GM20431 (cell line): ENCODE measurements around the gene G3BP2.
"Not testable (repeated sequence)": the region's sequence is repeated elsewhere in the genome, so short reads cannot be mapped to it uniquely, and the experiment has no call there.

ENCODE experiments used
- in situ Hi-C: fragments of 300-500 bp; cut with MseI, MboI; formaldehyde crosslinking; loops from one replicate; pipeline ENCODE4 v1.15.0; 2020; ENCODE audit warnings: low sequenced_read_pairs; ENCODE audit not compliant: unreplicated experiment

Gene G3BP2

DNA sequence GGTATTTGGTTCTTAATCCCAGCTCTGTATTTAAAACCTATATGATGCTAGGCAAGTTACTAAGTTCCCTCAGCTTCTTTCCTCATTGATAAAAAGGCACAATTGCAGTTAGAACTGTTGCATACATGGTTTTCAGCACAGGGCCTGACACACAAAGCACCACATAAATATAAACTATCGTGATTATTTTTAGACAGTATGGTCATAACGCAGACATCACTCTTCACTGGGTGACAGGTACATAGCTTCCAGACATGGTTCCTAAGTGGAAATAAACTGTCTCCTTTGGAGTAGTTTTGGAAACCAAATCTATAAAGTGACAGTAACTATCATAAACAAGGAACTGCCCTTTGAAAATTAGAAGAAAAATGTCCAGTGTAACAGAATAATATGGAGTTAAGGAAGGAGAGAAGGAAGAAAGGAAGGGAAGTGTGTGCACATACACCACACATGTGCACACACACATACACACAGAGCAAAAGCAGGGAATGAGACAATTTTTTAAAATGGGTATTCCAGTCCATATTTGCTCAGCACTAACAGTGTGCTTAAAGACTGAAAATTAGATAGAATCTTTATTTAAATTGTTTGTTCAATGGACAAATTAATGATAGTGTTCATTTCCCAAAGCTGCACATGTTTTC is 12.5 kb upstream of the G3BP2 start:
- in situ Hi-C loops, result no loop called here

DNA sequence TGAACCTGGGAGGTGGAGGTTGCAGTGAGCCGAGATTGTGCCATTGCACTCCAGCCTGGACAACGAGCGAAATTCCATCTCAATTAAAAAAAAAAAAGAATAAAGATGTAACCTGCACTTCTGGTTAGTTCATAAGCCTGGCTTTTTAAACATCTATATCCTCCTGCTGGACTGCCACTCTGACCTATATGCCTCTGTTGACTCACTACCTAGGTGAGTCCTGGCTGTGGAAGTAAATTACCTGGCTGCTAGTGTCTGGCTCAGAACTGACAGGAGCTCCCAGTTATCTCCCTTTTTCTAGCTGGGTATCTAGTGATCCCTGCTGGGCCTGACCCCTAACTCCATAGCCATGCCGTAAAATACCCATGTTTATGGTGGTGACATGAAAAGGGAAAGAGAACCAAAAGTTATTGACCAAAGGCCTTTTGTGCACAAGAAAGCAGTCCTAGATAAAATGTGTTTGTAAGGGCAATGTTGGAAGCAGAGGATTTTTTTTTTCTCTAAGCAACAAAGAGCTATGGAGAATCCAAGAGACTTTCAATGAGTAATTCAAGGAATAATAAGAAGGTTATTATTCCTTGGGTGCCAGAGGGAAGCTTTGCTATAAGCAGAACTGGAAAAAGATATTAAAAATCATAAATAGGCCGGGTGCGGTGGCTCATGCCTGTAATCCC is 10.4 kb upstream of the G3BP2 start:
- in situ Hi-C loops, result no loop called here

DNA sequence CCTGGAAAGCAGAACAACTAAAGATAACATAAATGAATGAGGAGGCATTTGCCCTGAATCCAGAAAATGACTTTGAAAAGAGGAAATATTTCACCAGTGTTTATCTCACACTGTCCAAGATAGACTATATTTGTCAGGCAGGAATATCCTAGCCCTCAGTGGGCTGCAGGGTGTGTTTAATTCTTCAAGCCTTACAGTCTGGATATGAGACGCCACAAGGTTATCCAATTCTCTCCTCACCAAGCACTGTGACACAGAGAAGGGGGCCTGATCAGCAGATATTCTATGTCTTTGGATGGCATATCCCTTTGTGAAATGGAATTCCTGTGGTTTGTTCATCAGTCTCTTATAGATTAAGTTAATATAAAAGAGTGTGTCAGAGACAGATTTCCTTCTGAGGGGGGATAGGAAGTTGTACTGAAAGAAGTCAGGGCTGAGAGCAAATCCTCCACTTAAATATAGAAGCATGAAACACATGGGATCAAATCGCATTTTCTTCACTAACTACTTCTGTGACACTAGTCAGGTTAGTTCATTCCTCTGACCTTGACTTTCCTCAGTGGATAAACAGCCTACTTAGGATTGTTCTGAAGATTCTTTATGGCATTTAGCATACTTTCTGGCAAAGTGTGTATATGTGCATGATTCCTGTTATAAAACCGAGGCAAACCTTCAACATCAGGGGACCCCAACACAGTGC is 6.8 kb upstream of the G3BP2 start:
- in situ Hi-C loops, result no loop called here

DNA sequence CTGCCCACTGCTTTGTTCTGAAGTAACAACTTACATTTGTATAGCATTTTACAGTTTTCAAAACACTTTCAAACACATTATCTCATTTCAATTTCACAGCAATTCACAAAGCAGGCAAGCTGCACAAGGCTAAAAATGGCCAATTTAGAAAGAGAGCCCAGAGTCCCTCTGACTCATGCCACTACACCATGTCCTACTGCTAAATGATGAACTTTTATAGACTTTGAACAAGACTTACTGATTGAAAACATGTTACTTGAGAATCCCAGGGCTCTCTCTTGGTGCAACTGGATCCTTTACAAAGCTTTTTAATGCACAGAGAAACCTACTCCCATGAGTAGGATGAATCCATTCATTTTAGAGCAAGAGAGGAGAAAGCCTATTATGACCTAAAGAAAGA is 5.8 kb upstream of the G3BP2 start:
- in situ Hi-C loops, result no loop called here

DNA sequence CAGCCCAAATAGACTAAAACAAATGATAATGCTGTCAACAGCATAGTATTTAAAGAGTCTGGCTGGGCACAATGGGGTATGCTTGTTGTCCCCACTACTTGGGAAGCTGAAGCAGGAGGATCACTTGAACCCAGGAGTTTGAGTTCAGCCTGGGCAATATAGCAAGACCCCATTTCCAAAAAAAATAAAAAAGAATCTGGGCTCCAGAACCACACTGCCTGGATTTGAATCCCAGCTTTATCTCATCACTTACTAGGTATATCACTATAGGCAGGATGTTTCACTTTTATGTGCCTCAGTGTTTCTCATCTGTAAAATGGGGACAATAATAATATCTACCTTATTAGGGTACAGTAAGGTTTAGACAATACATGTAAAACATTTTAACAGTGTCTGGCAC is 5.3 kb upstream of the G3BP2 start:
- in situ Hi-C loops, result no loop called here

DNA sequence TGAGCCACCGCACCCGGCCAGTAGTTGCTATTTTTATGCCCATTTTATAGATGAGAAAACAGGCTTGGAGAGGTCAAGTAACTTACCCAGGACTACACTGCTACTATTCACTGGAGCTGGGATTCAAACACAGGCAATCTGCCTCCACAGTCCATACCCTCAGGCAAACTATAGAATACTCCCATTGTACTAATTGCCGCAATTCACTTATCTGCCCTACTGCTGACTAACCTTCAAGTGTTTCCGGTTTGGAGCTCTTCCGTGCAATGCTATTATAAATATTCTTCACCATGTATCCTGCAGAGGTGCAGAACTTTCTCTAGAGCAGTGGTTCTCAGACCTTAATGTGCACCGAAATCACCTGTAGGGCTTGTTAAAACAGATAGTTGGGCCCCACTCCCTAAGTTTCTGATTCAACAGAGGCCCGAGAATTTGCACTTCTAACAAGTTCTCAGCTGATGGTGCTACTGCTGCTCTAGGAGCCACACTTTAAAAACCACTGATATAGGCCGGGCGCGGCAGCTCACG is 1.9 kb upstream of the G3BP2 start:
- in situ Hi-C loops, result no loop called here

DNA sequence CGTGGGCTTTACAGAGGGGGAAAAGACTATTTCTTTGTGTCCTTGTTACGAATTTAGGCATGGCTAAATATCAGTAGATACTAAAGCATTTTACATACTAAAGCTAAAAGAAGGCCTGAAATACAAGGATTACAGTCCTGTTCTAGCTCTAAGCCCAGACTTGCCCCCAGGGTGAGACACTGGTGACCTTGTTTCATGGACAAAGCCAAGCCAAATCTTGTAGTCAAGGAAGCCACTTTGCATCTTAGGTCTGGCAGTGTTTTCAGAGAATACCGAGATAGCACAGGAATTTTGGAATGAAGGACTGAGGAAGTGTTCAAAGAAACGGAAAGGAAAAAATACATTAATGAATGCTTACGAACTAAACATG is 733 bp upstream of the G3BP2 start:
- in situ Hi-C loops, result no loop called here

DNA sequence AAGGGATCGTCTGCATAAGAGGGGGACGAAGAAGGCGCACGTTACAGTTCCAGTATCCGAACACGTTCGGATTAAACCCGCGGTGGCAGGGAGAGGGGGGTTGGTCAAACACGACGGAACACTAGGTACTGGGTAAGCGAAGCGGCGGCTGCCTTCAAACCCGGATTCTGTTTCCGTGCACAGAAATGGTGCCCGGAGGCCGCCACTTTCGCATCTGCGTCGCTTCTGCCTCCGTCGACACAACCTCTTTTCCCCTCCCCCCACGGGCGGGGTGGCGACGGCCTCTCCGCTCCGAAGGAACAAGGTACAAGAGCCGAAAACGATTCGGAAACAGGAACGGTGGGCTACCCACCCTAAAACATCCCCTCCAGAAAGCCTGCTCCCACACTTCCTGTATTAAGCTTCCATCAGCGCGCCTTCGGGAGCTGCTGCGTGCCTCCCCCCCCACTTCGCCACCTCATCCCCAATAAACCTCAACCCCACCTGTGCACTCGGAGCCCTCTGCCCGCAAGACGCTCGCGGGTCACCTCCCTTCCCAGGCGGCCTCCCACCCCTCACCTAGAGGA is 667 bp downstream of the G3BP2 start:
- in situ Hi-C loops, result no loop called here

DNA sequence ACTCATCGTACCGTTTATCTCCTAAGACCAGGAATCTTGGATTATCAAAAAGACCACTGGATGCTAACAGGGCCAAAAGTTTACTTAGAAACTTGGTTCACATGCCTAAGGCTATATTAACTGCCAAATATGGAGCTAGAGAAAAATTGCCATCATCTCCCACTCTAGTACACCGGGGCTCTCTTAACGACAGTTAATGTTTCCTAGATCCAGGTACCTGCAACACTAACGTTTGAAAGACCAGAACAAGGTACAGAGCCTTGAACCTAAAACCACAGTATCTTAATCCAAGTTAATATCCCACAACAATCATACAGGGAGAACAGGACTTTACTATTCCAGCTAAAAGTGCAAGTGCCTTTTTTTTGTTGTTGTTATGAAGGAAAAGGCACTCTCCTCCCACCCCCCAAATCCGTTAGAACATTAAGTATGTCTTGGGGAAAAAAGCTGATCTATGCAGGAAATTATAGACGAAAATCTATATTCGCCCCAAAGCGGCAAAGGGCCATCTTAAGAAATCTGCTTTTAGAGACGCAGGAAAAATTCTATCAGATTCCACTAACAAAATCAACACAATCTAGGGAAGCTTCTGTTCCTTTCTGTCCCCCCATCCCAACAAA is 1.3 kb downstream of the G3BP2 start:
- in situ Hi-C loops, result no loop called here

DNA sequence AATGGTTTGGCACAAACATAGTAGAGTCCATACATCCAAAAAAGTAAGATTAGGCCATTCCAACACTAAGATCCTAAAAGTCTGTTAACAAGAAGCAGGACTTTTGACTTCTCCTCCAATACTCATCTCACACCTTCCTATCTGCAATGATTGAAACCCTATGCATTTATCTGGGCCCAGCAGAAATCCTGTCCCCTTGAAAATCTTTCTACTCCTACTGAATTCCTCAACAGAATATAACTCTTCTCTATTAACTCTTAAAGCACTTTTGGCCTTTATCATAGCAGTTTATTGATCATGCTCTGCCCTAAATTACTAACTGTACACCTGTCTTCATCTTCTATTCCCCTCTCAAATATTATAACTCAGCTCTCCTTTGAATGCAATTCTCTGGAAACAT is 4.6 kb downstream of the G3BP2 start:
- in situ Hi-C loops, result no loop called here

DNA sequence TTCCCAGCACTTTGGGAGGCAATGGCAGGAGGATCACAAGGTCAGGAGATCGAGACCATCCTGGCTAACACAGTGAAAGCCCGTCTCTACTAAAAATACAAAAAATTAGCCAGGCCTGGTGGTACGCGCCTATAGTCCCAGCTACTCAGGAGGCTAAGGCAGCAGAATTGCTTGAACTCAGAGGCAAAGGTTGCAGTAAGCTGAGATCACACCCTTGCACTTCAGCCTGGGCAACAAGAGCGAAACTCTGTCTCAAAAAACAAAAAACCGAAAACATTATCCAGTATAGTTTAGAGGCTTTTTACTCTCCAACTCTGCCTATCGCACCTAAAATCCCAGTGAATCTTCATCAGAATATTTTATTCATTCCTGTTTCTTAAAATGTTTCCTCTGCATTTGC is 5.6 kb downstream of the G3BP2 start:
- in situ Hi-C loops, result not testable (repeated sequence)

DNA sequence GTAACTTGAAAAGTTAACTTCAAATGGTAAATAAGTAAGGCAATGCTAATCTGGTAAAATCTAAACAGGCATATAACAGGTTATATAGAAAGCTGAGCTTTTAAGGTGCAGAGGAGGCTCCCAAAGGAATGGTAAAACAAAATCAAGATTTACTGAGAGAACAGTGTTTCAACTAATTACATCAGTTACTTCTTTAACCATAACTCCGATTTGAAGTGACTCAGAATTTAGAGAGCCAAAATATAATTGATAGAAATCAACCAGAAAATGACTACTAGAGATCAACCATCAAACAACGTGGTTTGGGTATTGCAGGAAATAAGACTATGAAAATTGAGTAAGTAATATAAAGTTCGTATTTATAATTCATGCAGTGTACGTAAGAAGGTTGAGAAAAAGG is 6.9 kb downstream of the G3BP2 start:
- in situ Hi-C loops, result no loop called here

DNA sequence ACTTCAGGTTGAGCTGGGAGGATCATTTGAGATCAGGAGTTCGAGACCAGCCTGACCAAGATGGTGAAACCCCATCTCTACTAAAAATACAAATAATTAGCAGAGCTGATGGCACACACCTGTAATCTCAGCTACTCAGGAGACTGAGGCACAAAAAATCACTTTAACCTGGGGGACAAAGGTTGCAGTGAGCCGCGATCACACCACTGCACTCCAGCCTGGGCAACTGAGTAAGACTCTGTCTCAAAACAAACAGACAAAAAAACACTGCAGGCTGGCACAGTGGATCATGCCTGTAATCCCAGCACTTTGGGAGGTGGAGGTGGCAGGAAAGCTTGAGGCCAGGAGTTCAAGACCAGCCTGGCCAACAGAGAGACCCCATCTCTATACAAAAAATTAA is 8.6 kb downstream of the G3BP2 start:
- in situ Hi-C loops, result not testable (repeated sequence)

DNA sequence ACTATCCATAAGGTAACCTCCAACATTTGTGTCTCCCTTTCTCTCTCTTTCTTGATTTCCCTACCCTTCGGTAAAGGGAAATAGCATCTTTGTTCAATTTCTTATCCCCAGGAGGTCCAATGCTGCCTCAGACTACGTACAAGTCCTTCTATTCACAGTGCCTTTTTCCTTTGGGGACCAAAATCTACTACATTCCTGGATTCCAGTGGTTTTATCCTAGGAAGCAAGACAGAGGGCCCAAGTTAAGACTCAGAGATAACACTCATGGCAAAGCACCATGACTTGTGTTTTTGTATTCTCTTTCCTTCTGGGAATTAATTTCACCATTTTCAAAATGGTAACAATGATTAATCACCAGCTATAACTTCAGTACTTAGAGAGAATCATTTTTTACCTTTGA is 10.6 kb downstream of the G3BP2 start:
- in situ Hi-C loops, result no loop called here

DNA sequence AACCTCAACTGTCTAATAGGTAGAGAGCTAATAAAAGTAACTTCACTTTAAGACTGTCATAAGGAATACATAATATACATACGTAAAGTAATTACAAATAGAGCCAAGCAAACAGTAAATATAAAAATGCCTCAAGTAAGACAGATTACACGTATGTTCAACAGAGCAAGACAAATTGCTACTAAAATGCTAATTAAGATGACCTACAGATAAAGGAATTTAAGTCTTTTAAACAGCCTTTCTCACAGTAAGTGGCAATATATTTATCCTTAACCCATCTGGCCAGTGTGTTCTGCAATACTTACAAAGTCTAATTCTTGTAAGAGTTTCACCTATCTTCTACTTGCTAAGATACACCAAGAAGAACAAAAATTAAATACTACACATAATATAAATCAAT is 12.7 kb downstream of the G3BP2 start:
- in situ Hi-C loops, result no loop called here

DNA sequence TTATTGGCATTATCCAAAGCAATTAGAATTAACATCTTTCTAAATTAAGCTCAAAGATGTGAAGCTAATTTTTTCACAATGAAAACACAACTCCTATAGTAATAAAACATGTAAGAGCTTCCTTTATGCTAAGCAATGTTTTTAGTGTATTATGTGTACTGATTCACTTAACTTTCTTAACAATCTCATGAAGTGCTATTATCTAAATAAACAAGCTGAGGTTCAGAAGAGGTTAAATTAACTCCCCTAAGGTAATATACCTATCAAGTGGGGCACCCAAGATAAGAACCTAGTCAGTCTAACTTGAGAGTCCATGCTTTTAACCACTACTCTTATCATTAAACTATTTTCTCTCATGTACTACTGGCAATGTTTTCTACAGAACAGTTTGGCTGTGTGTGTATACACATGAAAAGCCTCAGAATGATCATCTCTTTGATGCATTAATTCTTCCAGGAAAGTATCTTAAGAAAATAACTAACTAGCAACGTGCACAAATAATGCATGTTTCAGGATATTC is 13.6 kb downstream of the G3BP2 start:
- in situ Hi-C loops, result no loop called here

DNA sequence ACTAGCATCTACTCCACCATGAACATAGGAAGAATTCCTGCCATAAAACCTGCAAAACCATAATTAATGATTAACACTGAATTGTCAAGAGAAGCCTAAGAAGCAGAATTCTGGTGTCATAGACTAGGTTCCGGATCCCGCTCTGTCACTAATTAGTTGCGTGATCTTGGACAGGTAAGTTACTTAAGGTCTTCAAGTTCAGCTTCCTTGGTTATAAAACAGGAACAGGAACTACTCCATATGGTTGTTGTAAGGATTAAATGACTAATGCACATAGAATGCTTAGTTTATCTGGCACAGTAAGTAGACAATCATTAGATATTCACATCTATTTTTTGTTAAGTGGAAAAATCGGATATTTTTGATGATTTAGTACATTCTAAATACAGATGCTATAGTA is 14.3 kb downstream of the G3BP2 start:
- in situ Hi-C loops, result no loop called here

DNA sequence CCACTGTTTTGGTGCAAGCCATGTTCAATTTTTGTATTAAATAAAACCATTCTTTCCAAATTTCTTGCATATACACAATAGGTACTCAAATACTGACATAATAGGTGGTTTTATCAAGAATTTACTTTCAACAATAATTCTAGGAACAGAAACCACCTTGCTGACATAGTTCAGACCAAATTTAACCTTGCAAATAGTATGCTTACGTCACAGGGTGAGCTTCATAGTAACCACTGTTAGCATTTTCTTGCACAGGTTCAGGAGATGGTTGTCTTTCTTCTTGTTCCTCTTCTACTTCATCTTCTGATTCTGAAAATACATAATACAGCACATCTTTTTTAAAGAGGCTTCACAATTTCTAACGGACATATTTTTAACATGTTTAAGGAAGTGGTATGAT is 17.6 kb downstream of the G3BP2 start:
- in situ Hi-C loops, result no loop called here

DNA sequence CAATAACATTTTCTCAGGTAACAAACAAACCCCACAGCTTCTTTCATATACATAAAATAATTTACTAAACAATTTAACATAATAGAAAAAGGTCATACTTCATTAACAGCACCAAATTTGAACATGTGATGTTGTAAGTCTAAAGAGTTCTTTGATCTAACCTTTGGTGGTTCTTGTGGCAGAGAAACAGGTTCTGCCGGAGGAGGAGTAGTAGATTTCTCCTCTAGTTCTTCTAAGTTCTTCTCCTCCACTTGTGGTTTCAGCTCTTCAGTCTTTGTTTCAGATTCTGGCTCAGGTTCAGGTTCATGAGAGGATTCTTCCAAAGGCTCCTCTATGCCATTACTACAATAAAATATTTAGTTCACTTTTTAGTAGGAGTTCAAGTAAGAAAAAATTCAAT is 18.3 kb downstream of the G3BP2 start:
- in situ Hi-C loops, result no loop called here

DNA sequence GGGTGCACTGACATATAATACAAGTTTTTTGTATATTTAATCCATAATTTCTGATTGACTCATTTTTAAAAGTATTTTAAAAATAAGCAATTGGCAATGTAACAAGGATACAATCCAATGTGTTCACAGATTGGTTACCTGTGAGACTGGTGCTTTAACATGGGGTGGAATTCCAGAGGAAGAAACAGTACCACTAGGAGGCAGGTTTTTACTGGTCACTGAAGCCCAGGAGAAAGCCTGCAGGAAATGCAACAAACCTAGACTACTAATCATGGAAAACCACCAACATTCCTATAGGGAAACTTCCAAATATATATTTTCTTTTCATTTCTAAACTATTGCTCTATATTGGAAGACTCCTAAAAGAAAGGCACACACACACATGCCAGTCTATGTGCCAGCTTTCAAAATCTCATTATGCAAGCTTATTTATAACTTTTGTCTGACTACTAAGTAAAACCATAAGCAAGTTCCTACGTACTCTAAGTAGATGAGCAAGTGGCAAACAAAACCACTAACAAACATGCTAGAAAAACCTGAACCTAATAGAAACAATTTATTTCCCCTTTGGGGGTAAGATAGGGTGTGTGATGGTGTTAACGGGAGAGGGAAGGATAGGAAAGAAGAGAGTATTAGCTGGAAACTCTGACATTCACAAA is 19.2 kb downstream of the G3BP2 start:
- in situ Hi-C loops, result no loop called here
